ENCODE results near the gene SEMA5B.

The SEMA5B gene

DNA sequence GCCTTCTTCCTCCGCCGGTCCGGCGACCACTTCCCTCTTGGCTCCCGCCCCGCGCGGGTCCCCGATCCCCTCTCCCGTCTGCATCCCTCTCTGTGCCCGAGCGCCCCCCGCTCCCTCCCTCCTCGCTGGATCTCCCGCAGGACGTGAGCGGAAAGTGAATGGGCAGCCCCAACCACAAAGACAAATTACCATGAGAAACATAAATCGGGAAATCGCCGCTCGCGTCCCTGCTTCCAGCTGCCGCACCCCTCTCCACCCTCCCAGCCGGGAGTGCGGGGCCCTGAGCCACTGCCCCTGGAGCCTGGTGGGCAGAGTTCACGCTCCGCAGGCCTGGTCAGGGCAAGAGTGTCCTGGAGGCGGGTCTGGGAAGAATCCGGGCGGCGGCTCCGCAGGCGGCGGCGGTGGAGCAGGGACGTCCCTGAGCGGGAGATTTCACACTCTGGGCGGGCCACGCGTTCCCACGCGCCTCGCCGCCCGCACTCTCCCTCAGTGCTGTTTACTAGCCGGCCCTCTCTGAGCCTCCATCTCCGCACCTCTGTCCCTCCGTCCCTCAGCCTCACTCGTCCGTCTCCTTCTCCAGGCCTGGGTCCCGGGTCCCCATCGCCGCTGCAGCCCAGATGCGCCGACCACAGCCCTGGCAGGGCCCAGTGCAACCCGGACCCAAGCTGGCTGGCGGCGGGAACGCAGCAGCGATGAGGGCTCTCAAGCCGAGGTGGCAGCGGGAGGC, 835 bp downstream of the SEMA5B start:
- DNase-seq (ENCODE audit: low read depth in 2 of 2) = no peak

- DNase-seq (ENCODE audit: low read depth in 2 of 2) = no peak
Measured at GRCh38 chr3:123025642-123026521, 1.7 kb downstream of the SEMA5B start.

DNA sequence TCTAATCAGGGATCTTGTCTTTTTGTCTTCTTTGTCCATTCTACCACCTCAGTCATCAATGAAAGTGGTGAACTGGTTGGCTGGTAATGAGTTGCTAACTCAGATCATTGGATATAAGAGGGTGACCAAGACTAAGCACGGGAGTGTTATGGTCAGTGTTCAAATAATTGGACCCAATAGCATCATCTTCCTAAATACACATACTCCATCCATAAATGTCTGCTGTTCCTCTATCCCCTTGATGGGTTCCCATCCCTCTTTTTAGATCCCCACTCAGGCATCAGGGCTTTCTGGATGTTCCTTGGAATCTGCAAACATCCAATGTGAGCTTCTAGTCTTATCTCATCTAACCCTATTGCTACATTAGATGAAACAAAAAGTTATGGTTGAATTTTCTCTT, 3.5 kb downstream of the SEMA5B start:
- DNase-seq (ENCODE audit: low read depth in 2 of 2) = no peak

DNA sequence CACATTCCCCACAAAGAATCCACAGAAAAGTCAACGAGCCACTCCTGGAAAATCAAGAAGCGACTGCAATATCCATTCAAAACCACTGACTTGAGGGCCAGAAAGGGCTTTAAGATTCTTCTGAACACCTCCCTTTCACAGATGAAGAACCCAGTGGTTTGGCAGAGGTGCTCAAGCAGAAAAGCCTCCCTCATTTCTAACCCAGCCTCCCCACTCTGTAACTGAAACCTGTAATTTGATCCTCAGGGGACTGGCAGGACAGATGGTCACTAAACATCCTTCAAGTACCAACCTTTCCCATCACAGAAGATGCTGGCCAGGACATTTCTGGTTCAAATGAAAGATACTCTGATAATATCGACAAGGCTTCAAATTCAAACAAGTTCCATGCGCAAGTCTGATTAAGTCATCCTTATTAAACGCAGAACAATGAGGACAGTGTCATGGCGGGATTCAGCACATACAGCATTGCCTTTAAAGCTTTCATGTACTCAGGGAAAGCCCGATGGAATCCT, 5.5 kb downstream of the SEMA5B start:
- DNase-seq (ENCODE audit: low read depth in 2 of 2) = no peak

DNA sequence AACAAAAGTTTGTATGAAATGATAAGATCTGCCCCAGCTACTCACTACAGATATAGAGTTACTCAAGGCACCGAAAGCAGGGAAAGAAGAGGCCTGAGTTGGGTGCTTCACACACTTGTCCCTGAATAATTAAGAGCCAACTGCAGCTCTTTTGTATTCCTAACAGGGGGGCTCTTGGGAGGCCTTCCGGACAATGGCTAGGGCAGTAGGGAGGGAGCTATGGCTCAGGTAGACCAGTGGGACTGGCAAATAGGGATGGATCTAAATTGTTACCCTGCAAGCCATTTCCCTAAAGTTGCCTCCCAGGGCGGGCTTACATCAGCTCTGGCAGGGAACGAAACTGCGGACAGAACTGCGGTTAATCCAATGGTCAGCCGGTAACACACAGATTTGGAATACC, 6.2 kb downstream of the SEMA5B start:
- no peak for DNase-seq (ENCODE audit: low read depth in 2 of 2)

DNA sequence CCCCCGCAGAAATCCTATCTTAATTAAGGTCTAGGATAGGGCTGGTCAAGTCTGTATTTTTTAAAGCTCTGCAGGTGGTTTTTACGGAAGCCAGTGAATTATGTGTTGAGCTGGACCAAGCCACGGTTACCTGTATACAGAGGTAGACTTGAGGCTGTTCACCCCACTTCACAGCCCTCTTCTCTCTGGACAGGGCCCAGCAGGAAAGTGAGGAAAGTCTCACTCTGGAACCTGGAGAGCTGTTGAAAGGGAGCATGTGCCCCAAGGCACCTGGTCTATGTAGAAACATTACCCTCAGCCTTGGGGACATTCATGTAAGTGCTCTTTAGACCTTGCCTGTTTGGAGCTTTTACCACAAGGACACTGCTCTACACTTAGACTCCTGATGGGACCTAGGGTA, 6.9 kb downstream of the SEMA5B start:
- no peak for DNase-seq (ENCODE audit: low read depth in 2 of 2)

DNA sequence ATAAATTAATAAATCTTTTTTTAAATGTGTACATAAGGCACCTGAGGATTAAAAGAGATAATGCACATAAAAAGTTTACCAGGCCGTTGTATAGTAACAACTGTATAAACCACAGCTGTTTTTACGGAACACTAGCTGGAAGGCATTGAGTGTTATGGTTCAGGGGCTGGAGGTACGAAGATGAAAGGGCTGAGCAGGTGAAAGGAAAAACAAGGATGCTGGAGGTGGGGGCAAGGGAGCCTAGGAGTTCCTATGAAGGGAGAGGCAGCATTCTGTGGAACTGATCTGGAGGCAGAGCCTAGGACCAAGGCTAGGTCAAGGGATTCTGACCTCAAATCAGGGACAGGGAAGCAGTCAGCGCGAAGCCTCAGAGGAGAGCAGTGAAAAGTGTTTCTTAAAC, 8.0 kb downstream of the SEMA5B start:
- DNase-seq (ENCODE audit: low read depth in 2 of 2) = no peak

GRCh38 chr3:123019161-123019560, 8.4 kb downstream of the SEMA5B start:
- DNase-seq (ENCODE audit: low read depth in 2 of 2) = no peak

DNA sequence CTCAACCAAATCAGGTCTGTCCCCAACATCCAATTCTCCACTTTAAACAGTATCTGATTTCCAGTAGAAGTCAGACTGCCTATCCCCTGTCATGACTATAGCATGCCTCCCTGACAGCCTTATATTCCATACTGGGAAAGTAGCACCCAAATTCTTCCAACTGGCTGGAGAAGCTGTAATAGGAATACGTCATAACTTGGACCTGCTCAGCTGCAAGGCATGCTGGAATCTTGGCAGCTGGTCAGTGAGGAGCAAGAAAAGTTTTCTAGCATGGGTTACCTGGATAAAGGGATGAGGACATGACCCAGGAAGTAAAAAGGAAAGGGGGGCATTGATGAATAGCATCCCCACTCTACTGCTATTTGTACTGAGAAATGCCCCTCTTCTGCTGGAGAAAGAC, 8.9 kb downstream of the SEMA5B start:
- no peak for DNase-seq (ENCODE audit: low read depth in 2 of 2)

GRCh38 chr3:123015596-123015995, 12.0 kb downstream of the SEMA5B start:
- DNase-seq (ENCODE audit: low read depth in 2 of 2) = no peak

DNA sequence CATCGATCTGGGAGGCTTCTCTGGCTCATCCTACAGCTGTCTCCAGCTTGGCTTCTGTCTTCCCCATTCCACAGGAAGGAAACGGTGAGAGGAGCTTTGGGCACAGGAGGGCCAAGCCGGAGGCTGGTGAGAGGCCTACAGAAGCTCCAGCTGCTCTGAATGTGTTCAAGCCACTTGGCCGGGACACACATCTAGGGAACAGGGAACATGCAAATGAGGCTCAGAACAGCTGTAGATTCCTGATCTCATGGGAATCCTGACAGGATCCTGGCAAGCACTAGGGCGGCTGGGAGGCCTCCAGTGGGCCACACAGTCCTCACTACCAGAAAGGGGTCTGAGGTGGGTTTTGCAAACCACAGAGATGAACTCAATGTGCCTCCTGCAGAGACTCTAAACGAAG, 13.7 kb downstream of the SEMA5B start:
- DNase-seq (ENCODE audit: low read depth in 2 of 2) = no peak

DNA sequence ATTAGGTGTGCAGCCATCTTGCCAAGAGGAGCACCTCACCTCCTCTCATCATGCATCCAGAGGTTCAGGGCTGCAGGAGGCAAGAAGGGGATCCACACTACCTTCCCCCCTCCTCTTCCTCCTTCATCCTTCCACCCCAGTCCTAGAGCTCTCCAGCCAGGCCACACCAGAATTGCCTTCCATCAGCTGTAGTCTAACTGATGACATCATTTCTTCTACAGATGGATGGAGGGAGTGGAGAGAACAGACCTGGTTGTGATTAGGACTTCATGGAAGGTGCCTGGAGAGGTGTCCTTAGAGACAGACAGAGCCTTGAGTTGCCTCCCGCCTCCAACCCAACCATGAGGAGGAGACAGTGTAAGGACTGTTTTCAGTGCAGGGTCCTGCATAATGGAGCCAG, 14.9 kb downstream of the SEMA5B start:
- DNase-seq (ENCODE audit: low read depth in 2 of 2) = no peak

- DNase-seq (ENCODE audit: low read depth in 2 of 2) = no peak
Measured at GRCh38 chr3:123011447-123011846, 16.1 kb downstream of the SEMA5B start.

DNA sequence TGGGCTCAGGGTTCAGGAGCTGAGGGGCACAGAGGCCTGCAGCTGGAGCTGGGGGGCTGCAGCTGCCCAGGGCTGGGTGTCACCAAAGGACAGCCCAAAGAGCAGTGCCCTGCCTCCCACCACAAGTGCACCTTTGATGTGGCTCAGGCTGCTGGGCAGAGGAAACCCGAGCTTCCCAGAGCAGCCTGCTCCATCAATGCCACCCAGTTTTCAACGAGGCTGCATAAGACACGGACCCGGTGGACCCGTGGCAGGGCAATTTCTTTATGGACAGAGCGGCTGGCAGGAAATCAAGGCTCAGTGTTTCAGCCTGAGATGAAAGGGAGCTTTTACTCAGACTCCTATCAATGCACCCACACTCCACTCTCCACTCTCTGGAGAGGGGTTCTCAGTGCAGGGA, 18.7 kb downstream of the SEMA5B start:
- no peak for DNase-seq (ENCODE audit: low read depth in 2 of 2)

GRCh38 chr3:123006609-123007008, 21.0 kb downstream of the SEMA5B start:
- DNase-seq (ENCODE audit: low read depth in 2 of 2) = no peak

- no peak for DNase-seq (ENCODE audit: low read depth in 2 of 2)
Measured at GRCh38 chr3:123005291-123005690, 22.3 kb downstream of the SEMA5B start.

- DNase-seq (ENCODE audit: low read depth in 2 of 2) = no peak
Measured at GRCh38 chr3:123004201-123004918, 23.2 kb downstream of the SEMA5B start.

GRCh38 chr3:123002749-123003497, 24.6 kb downstream of the SEMA5B start:
- DNase-seq (ENCODE audit: low read depth in 2 of 2) = no peak

DNA sequence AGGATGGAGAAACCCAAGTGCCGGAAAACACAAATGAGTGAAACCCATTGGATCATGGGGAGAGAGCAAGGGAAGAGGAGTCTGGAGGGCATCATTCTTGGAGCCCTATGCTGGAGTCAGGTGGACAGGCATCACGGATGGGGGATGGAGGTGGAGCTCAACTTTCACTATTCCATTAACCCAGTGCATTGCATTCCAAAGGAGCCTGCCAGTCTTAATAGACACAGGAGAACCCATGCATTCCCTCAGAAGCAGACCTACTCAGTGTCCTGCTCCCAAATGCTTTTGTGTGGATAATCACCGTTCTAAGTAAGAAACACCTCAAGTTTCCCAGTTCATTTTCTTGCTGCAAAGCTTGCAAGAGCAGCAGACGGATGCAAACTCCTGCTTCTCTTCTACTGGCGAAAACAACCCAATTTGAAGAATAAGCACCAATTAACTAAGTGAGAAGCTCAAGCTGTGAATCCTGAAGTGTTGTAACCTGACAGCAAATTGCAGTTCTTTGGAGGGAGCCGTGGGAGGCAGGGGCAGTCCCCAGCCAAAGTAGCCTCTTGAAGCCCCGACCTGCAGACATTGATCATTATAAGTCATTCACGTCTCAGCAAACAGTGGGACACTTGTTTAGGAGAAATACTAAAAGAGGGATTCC, 25.3 kb downstream of the SEMA5B start:
- no peak for DNase-seq (ENCODE audit: low read depth in 2 of 2)

DNA sequence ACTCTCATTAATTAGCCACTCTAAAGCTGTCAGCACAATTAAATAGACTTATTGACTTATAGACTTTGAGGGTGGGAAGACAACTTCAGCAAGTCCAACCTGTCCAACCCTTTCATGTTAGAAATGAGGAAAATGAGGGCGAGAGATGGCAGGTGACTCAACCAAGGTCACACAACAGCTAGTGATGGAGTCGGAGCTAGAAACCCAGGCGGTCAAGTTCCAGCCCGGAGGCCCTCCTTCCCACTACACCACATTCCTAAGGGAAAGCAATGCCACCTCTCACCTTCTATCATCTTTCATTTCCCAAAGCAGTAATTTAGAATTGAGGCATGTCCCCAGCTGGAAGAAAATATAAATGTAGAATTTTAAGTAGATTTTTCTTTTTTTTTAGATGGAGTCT, 28.7 kb downstream of the SEMA5B start:
- DNase-seq (ENCODE audit: low read depth in 2 of 2) = no peak

GRCh38 chr3:122998206-122998605, 29.4 kb downstream of the SEMA5B start:
- no peak for DNase-seq (ENCODE audit: low read depth in 2 of 2)
